GM19240 (cell line): ENCODE data around the gene ADSL.
A peak's percentile ranks its signal among the peaks of the same experiment; 100 is the strongest.

Experiments
- DNase-seq: peaks from one replicate; pipeline ENCODE4 v3.0.0; 2011; ENCODE audit warnings: low spot score; ENCODE audit not compliant: insufficient read length

ADSL gene

DNA sequence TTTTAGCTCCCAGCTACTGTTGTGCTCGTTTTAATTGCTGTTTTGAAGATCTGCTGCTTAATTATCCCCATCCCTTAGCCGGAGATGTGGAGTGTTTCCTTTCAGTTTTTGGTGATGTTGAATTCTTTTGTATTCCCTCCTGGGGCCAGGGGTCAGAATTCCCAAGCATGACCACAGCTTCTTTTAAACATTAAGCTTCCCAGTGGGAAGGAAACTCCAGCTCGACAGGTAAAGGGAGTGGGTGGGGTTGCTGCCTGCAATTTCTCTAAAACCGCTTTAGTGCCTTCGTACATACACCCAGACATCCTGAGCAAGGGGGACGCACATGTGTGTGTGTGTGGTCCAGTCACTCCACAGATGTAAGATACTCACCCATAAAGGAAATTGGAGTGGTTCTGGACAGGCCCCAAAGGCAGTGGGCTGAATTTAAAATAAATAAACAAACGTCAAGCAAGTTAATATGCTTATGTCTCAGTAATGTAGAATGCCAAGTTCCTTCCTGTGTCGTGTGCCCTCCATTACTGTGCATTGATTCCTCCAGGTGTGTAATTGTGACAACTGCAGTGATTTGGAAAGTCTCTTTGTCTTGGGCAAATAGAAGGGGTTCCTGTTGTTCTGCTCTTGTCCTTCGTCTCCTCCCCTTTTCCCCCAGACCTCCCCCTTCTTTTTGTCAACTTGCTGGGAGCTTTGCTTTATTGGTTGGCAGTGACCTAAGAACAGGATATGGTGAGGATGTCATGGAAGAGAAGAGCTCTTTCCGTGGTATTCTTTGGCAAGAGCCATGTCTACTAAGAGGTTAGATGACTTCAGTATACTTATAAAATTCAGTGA lies 19.2 kb upstream of the ADSL start:
- DNase-seq: no peak

DNA sequence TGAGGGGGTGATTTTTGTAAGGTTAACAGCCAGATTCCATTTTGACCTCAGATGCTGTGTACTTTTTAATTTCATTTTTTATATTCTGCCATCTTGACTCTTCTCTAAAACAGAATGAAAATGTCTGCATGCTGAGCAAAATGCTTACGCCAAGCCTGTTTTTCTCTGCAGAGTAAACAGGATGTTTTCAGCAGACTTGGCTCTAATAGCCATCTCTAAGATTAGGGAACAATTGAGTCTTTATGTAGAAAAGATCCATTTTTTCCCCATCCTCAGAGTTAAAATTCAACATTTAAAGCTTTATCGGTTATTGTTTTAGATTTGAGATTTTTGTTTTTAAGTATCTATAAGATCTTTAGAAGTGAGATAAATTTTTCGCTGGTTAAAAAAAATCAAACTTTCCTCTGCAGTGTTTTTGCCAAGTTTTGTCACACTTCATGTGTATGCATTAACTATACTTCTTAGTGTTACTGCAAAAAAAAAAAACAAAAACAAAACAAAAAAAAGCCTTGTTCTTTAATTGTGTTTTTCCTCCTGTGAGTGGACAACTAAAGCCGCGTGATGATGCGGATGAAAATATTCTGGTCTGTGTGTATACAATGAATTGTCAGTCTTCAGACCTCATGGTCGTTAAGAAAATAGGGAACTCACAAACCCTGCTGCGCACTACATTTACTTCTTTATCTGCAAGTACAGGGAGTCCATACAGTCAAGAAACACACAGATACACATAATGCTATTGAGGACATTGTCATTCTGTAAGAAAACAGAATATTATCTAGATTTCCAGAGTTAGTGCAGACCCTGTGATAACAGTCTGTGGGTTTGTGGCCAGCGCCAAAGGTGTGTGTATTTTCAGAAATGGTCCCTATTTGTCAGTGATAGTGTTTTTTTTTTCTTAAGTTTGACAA lies 17.5 kb upstream of the ADSL start:
- DNase-seq: no peak

DNA sequence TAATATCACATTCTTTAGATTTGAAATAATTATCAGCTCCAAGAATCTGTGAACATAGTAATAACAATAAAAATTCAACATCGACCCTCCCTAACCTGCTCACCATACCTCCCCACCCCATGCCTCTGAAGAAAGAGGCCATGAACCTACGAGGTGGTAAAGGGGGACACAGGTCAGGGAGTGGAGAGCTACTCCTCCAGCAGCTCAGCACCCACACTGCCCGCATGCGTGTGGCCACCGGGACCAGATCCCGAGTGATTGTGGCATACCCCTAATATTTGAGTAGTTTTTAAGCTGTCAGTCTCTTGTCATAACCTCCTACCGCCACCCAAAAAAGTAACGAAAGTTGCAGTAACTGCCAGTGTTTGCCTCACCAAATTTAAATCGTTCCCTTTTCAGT lies 16.8 kb upstream of the ADSL start:
- no peak for DNase-seq

DNA sequence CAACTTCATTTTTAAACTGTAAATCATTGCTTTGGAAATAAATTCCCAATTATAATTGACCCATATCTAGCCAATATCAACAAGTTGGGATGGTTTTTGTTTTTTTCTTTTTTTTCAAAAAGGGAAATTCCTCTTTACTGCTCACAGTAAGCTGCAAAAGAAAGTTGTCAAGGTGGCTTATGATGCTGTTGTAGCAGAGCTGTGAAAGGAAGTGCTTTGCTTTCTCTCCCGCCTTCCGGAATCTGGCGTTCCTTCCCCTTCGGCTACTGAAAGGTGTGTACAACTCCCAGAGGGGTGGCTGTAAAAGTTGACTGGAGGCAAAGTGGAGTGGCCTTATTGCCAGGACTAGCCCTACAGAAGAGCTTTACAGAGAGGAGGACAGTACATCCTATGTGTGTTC lies 16.2 kb upstream of the ADSL start:
- no peak for DNase-seq

DNA sequence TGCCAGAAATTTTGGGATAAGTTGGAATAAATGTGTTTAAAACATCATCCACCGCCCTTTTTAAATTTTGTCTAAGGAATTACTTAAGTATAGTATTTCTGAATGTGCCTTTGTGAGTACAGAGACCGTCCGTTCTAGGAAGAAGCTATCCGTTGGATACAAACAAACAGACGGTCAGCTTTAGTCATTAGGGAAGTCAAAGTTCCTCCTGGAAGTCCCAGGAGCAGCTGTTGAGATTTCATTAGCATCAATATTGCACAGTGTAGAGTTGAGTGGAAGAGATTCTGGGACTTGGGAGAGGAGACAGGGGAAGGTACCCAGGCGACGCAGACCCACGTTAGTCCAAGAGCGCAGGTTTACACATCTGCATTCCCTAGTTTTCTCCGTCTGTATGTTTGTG lies 15.7 kb upstream of the ADSL start:
- no peak for DNase-seq

DNA sequence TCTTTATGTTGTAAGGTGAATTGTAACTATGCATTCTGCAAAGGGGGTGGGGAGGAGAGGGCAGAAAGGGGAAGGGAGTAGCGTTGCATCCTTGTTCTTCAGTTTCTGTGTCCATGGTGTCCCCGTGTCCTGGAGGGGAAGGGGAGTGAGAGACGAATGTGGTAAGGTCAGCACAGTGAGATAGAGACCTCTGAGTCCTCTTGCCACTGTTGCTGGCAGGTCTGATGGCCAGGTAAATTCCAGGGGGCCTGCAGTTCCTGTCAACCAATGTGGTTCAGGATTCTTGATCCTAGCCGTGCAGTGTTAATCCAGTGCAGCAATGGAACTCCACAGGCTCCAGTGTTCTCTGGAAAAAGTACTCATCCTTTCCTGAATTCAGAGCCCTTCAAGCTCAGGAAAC lies 14.6 kb upstream of the ADSL start:
- no peak for DNase-seq

DNA sequence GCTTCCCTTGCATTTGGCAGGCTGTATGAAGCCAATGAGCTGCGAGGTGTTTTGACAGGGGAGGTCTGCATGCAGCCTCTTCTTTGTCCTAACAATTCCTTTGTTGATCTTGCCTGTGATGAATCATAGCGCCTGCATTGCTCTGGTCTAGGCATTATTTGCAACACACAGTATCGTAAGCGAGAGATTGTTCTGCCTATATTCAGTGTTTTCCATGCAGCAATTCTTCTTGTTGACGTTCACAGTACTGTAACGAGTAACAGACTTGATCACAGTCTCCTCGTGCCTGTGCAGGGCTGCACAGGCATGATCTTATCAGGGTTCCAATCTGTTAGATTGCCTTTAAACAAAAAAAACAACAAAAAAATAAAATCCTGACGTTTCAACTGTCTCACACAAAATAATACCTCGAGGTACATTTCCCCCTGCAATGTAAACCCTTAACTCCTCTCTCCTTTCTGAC lies 13.9 kb upstream of the ADSL start:
- no peak for DNase-seq

DNA sequence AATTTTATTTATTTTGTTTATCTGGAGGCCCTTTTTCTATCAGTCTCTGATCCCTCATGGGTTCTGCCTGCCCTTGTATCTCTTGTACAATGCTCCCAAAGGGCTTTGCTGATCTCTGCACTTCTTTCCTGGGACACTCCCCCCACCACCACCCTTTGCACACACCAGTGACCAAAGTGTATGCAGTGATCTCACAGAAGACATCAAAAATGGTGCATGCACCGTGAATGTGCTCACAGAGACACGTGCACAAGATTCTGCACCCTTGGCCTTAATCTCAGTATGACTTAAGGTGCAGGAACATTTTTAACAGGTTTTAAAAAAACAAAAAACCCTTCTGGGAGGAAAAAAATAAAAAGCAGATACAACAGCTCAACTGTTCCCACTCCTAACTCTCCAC lies 12.2 kb upstream of the ADSL start:
- no peak for DNase-seq

DNA sequence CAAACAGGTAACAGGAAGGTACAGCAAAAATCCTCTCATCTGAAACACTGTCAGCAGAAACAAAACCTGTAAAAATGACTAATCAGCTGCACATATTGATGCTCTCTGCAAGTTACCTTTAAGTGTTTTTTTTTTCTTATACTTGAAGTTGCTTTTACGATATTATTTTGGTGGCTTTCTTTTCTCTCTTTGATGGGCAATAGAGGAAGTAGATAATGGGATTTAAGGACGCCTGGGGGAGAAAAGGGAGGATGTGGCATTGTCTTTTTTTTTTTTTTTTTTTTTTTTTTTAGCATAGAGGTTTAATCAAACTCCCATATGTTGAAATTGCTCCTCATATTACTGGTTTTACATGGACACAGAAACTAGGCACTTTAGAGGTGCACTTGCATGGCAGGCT lies 11.4 kb upstream of the ADSL start:
- no peak for DNase-seq

DNA sequence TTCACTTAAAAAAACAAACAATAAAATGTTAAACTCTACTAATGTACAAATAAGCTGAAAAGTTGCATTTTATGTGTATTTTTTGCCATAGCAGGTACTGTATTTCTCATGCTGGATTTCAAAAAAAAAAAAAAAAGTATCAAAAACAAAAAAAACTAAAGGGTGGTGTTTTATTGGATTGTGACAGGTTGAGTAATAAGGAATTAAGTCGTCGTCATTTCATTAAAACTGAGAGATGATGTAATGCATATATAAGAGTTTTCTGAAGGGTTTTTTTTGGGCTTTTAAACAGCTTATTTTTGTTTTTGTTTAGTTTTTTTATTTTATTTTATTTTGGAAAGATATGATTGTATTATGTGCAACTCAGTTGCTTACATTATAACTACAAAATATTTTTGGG lies 10.9 kb upstream of the ADSL start:
- no peak for DNase-seq

DNA sequence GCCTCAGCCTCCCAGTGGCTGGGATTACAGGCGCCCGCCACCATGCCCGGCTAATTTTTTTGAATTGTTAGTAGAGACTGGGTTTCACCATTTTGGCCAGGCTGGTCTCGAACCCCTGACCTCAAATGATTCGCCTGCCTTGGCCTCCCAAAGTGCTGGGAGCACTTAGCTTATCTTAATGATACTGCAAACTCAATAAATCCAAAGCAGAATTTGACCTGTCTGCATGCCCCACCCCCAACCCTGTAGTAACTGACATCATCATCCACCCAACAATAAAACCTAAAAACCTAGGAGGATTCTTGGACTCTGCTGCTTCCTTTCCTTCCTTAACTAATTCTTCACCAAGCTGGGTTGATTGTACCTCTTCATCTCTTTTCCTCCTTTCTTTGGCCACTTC lies 6.3 kb upstream of the ADSL start:
- DNase-seq: no peak

DNA sequence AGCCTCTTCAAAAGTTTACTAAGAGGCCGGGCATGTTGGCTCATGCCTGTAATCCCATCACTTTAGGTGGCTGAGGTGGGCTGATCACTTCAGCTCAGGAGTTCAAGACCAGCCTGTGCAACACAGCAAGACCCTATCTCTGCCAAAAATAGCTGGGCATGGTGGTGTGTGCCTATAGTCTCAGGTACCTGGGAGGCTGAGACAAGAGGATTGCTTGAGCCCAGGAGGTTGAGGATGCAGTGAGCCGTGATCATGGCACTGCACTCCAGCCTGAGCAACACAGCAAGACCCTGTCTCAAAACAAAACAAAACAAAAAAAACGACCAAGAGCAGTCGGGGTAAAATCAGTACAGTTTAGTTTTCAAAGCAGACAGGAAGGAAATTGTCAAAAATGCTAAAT lies 4.7 kb upstream of the ADSL start:
- DNase-seq: no peak

DNA sequence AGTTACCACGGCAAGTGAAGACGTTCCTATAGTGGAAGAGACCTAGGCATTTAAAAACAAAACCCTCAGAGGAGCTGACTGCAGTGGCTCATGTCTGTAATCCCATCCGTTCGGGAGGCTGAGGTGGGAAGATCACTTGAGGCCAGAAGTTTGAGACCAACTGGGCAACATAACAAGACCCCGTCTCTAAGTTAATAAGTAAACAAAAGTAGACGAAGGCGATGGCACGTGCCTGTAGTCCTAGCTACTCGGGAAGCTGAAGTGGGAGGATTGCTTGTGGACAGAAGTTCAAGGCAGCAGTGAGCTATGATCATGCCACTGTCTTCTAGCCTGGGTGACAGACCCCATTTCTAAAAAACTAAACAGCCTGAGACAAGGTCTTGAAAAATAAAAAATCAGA lies 3.8 kb upstream of the ADSL start:
- no peak for DNase-seq

DNA sequence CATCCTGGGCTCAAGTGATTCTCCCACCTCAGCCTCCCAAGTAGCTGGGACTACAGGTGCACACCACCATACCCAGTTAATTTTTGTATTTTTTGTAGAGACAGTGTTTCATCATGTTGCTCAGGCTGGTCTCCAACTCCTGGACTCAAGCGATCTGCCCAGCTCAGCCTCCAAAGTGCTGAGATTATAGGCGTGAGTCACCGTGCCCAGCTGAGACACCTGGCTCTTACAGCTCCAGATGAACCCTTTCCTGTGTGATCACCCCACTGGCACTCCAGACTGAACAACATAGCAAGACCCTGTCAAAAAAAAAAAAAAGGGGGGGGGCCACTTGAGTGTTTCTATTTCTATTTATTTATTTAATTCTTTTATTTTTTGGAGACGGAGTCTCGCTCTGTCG lies 1.0 kb upstream of the ADSL start:
- no peak for DNase-seq

DNA sequence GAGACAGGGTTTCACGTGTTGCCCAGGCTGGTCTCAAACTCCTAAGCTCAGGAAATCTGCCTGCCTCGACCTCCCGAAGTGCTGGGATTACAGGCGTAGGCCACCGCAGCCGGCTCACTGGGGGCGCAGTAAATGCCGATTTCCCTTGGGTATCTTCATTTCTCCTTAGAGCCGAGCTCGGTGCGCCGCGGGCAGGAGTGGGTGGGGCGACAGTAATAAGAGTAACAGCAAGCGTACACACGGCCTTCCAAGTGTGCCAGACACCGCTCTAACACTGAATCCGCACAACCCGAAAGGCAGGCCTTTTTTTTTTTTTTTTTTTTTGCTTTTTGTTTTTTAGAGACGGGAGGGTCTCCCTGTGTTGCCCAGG lies 500 bp upstream of the ADSL start:
- DNase-seq: no peak

DNA sequence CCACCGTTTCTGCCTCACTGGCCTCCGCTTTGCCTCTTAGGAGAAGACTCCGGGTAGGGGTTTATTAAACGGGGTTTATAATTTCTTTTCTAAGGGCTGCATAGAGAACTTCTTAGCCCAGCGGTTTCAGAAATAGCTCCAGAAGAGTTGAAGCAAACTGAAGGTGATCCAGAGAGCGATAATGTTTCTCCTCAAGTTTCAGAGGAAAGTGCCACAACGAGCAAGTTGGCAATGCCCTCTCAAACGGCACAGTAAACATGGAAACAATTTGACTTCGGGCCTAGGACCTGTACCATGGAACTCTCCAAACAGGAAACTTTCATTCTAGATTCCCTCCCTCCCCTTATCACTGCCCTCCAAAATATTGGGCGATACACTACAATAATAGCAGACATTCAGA lies 1.0 kb downstream of the ADSL start:
- DNase-seq: no peak

DNA sequence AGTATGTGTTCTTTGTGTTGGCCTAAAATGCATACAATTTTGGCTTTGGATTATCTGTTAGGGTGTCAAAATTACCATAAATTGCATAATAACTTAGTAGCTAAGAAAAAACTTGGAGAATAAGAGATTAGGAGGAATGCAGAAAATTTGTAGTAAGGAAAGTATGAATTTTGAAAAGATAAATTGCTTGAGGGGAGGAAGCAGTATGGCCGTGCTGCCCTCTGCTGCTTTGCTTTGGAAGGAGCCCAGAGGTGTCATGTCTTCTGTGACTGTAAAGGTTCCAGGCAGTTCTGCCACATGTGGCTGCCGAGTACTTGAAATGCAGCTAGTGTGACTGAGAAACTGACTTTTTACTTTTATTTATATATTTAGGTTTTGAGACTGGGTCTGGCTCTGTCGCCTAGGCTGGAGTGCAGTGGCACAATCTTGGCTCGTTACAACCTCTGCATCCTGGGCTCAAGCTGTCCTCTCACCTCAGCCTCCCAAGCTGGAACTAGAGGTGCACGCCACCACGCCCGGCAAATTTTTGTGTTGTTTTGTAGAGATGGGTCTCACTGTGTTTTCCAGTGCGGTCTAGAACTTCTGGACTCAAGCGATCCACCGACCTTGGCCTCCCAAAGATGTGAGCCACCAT lies 1.8 kb downstream of the ADSL start:
- DNase-seq: peak; percentile 53

DNA sequence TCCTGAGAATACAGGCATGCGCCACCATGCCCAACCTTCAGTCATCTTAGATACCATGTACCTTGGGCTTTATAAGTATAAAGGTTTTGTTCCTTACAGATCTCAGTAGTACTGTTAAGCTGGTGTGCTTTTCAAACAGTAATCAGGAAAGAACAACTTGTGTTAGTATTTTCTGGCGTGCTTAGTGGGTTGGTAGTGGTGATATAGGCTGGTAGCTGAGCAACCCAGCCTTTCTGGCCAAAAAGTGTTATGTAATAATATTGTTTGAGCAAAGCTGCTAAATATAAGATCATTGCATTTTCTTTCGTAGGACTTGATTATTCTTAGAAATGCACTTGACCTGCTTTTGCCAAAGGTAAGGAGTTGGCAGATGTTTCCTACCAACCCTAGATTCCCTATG lies 6.5 kb downstream of the ADSL start:
- no peak for DNase-seq

DNA sequence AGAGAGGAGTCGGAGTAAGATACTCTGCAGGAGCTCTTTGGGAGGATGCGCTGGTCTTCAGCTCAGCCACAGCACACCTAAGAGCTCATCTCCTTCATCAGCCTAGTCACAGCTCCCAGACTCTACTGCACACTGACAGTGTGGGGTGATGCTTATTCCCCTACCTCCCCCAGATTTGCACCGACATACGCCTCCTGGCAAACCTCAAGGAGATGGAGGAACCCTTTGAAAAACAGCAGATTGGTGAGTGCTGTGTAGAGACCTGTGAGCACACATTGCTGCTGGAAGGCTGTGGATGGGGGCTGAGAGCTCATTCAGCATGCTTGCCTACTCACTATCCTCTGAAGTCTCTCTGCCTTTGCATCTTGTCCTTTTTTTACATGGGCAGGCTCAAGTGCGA lies 14.8 kb downstream of the ADSL start:
- no peak for DNase-seq

DNA sequence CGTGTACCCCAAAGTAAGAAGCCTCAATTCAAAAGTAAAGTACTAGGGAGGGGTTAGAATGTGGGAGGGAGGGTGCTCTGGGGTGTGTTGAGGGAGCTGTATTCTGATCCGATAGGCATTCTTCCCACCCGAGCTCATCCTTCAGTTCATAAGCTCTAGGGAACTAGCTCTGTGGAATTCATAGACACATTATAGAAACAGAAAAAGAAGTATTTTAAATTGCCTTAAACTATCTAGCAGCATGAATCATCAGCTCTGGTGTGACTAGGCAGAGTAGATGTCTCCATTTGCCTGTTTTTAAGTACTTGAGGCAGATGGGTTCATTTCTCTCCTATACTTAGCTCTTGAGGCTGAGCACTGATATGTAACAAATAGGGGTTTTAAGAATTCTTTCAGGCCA lies 16.8 kb downstream of the ADSL start:
- DNase-seq: no peak

DNA sequence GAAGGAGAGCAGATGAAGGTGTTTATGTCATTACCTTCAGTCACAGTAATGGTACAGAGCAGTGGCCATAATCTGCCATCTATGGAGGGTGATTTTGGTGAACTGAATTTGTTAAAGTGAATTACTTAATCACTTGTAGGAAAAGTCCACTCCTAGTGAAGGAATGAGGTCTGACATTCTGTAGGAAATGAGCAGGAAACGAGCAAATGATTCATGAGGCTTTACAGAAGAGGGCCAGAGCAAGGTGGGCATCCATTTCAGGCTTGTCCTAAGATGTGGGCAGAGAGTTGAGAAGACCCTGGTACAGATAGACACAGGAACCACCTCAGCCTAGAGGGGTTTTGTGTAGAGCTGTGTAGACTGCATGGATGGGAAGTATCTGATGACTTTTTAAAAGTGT lies 18.1 kb downstream of the ADSL start:
- no peak for DNase-seq

DNA sequence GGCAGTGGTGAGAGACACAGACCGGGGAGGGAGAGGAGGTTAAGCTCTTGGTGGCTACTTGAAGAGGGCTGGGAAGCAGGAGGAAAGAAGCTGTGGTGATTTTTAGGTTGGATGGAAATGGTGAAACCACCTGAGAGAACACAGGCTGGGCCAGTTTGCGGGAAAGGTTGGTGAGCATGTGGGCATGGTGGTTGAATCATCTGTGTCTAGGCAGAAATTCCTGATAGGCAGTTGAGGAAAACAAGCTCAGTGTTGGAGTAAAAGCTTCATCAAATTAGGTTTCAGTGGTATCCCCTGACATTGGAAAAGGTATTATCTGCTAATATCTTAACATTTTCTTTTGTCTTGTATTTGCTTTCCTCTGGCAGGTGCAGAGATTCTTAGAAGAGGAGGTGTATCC lies 19.8 kb downstream of the ADSL start:
- DNase-seq: no peak
